ENCODE results near the gene HACD2. TPM values are rescaled to one million over a fixed set of nuclear protein-coding genes. Genes with fewer than 3 reads are reported as not detected.
"Not testable (repeated sequence)": the region's sequence is repeated elsewhere in the genome, so short reads cannot be mapped to it uniquely, and the experiment has no call there.

The HACD2 gene
- total RNA-seq, 2 experiments from 2014 or later: 25.9 TPM

GRCh38 chr3:123622766-123623165 lies 37.9 kb upstream of the HACD2 start:
- no peaks in the 10 kb centered on the region for H3K27me3 Mint-ChIP-seq (ENCODE audit: low read depth)
- DNase-seq: no peak
- H3K4me1 Mint-ChIP-seq (ENCODE audit: low read depth): no peaks in the 10 kb centered on the region
- intact Hi-C loops (cut with micrococcal nuclease): no loop called here
- no peaks in the 10 kb centered on the region for H3K9me3 Mint-ChIP-seq
- no peak overlapping the region for H3K4me3 Mint-ChIP-seq
- H3K27ac Mint-ChIP-seq: no peak overlapping the region
- CTCF ChIA-PET: interaction anchor here (1.6 kb wide), 2 partner anchors 10 to 30 kb away, joined by 5 read pairs; no protein-coding TSS in a partner anchor
- no peaks in the 10 kb centered on the region for H3K36me3 Mint-ChIP-seq (ENCODE audit: low read depth)

- no peak overlapping the region for H3K4me3 Mint-ChIP-seq
- H3K4me1 Mint-ChIP-seq (ENCODE audit: low read depth): no peaks in the 10 kb centered on the region
- CTCF ChIA-PET: interaction anchor here (1.6 kb wide), 1 partner anchor 31 kb away, joined by 5 read pairs; no protein-coding TSS in a partner anchor
- no peaks in the 10 kb centered on the region for H3K9me3 Mint-ChIP-seq
- H3K27me3 Mint-ChIP-seq (ENCODE audit: low read depth): no peaks in the 10 kb centered on the region
- intact Hi-C loops (cut with micrococcal nuclease): no loop called here
- no peak for DNase-seq
- H3K36me3 Mint-ChIP-seq (ENCODE audit: low read depth): no peaks in the 10 kb centered on the region
- no peak overlapping the region for H3K27ac Mint-ChIP-seq
Measured at GRCh38 chr3:123621850-123622189, 37.0 kb upstream of the HACD2 start.

- intact Hi-C loops (cut with micrococcal nuclease): no loop called here
- no peak overlapping the region for H3K4me3 Mint-ChIP-seq
- no peaks in the 10 kb centered on the region for H3K4me1 Mint-ChIP-seq (ENCODE audit: low read depth)
- H3K27me3 Mint-ChIP-seq (ENCODE audit: low read depth): no peaks in the 10 kb centered on the region
- H3K9me3 Mint-ChIP-seq: no peaks in the 10 kb centered on the region
- CTCF ChIA-PET: interaction anchor here (1.6 kb wide), 1 partner anchor 31 kb away, joined by 5 read pairs; no protein-coding TSS in a partner anchor
- H3K27ac Mint-ChIP-seq: no peak overlapping the region
- no peak for DNase-seq
- no peaks in the 10 kb centered on the region for H3K36me3 Mint-ChIP-seq (ENCODE audit: low read depth)
Measured at GRCh38 chr3:123621186-123621849, 36.5 kb upstream of the HACD2 start.

- H3K36me3 Mint-ChIP-seq (ENCODE audit: low read depth): no peaks in the 10 kb centered on the region
- H3K4me1 Mint-ChIP-seq (ENCODE audit: low read depth): no peaks in the 10 kb centered on the region
- no peak overlapping the region for H3K4me3 Mint-ChIP-seq
- H3K9me3 Mint-ChIP-seq: no peaks in the 10 kb centered on the region
- intact Hi-C loops (cut with micrococcal nuclease): no loop called here
- H3K27me3 Mint-ChIP-seq (ENCODE audit: low read depth): no peaks in the 10 kb centered on the region
- DNase-seq: no peak
- CTCF ChIA-PET: interaction anchor here (0.7 to 1.0 kb wide), 2 partner anchors 362 to 853 kb away, joined by 3 to 4 read pairs; no protein-coding TSS in a partner anchor
- no peak overlapping the region for H3K27ac Mint-ChIP-seq
Measured at GRCh38 chr3:123620343-123620742, 35.5 kb upstream of the HACD2 start.

GRCh38 chr3:123618768-123619484 lies 34.1 kb upstream of the HACD2 start:
- CTCF ChIA-PET: interaction anchor here (0.5 to 1.2 kb wide), 2 partner anchors 24 to 36 kb away, joined by 4 read pairs; no protein-coding TSS in a partner anchor
- Mint-ChIP-seq H3K4me1 (ENCODE audit: low read depth) (no peaks in the 10 kb centered on the region), H3K36me3 (ENCODE audit: low read depth) (peaks cover 2% of the 10 kb centered on the region), H3K27ac (no peak overlapping the region), H3K4me3 (no peak overlapping the region), H3K9me3 (no peaks in the 10 kb centered on the region), H3K27me3 (ENCODE audit: low read depth) (no peaks in the 10 kb centered on the region)
- no peak for DNase-seq
- intact Hi-C loops (cut with micrococcal nuclease): no loop called here

GRCh38 chr3:123618076-123618708 lies 33.3 kb upstream of the HACD2 start:
- CTCF ChIA-PET: interaction anchor here (0.5 to 1.2 kb wide), 3 partner anchors 25 to 164 kb away, joined by 3 to 4 read pairs (median 4); no protein-coding TSS in a partner anchor
- no peak for DNase-seq
- Mint-ChIP-seq H3K4me3 (no peak overlapping the region), H3K27me3 (ENCODE audit: low read depth) (no peaks in the 10 kb centered on the region), H3K27ac (no peak overlapping the region), H3K9me3 (no peaks in the 10 kb centered on the region), H3K36me3 (ENCODE audit: low read depth) (peaks cover 2% of the 10 kb centered on the region), H3K4me1 (ENCODE audit: low read depth) (no peaks in the 10 kb centered on the region)
- intact Hi-C loops (cut with micrococcal nuclease): no loop called here

- Mint-ChIP-seq H3K4me3 (no peak overlapping the region), H3K27ac (no peak overlapping the region), H3K27me3 (ENCODE audit: low read depth) (no peaks in the 10 kb centered on the region), H3K4me1 (ENCODE audit: low read depth) (no peaks in the 10 kb centered on the region), H3K36me3 (ENCODE audit: low read depth) (peaks cover 4% of the 10 kb centered on the region), H3K9me3 (no peaks in the 10 kb centered on the region)
- CTCF ChIA-PET: no interaction called here
- no peak for DNase-seq
- intact Hi-C loops (cut with micrococcal nuclease): no loop called here
Measured at GRCh38 chr3:123616593-123616992, 31.7 kb upstream of the HACD2 start.

- intact Hi-C loops (cut with micrococcal nuclease): no loop called here
- H3K36me3 Mint-ChIP-seq (ENCODE audit: low read depth): peaks cover 7% of the 10 kb centered on the region
- CTCF ChIA-PET: interaction anchor here (1.9 kb wide), 1 partner anchor 10 kb away, joined by 5 read pairs; no protein-coding TSS in a partner anchor
- H3K4me3 Mint-ChIP-seq: no peak overlapping the region
- H3K9me3 Mint-ChIP-seq: no peaks in the 10 kb centered on the region
- H3K27me3 Mint-ChIP-seq (ENCODE audit: low read depth): no peaks in the 10 kb centered on the region
- no peaks in the 10 kb centered on the region for H3K4me1 Mint-ChIP-seq (ENCODE audit: low read depth)
- no peak overlapping the region for H3K27ac Mint-ChIP-seq
- DNase-seq: no peak
Measured at GRCh38 chr3:123613543-123613942, 28.7 kb upstream of the HACD2 start.

- intact Hi-C loops (cut with micrococcal nuclease); H3K4me3 Mint-ChIP-seq; H3K9me3 Mint-ChIP-seq; H3K27ac Mint-ChIP-seq; H3K4me1 Mint-ChIP-seq (ENCODE audit: low read depth); DNase-seq; H3K27me3 Mint-ChIP-seq (ENCODE audit: low read depth): not testable (repeated sequence)
- CTCF ChIA-PET: interaction anchor here (0.8 kb wide), 1 partner anchor 10 kb away, joined by 3 read pairs; no protein-coding TSS in a partner anchor
- peaks cover 11% of the 10 kb centered on the region for H3K36me3 Mint-ChIP-seq (ENCODE audit: low read depth)
Measured at GRCh38 chr3:123611674-123612073, 26.8 kb upstream of the HACD2 start.

GRCh38 chr3:123611082-123611481 lies 26.2 kb upstream of the HACD2 start:
- no peak for DNase-seq
- Mint-ChIP-seq H3K4me3 (no peak overlapping the region), H3K9me3 (no peaks in the 10 kb centered on the region), H3K27me3 (ENCODE audit: low read depth) (no peaks in the 10 kb centered on the region), H3K4me1 (ENCODE audit: low read depth) (peaks cover 3% of the 10 kb centered on the region), H3K36me3 (ENCODE audit: low read depth) (peaks cover 11% of the 10 kb centered on the region), H3K27ac (no peak overlapping the region)
- intact Hi-C loops (cut with micrococcal nuclease): no loop called here
- CTCF ChIA-PET: no interaction called here

- Mint-ChIP-seq H3K36me3 (ENCODE audit: low read depth) (peaks cover 11% of the 10 kb centered on the region), H3K4me3 (no peak overlapping the region), H3K9me3 (no peaks in the 10 kb centered on the region), H3K4me1 (ENCODE audit: low read depth) (peaks cover 5% of the 10 kb centered on the region), H3K27ac (no peak overlapping the region), H3K27me3 (ENCODE audit: low read depth) (no peaks in the 10 kb centered on the region)
- CTCF ChIA-PET: no interaction called here
- intact Hi-C loops (cut with micrococcal nuclease): no loop called here
- no peak for DNase-seq
Measured at GRCh38 chr3:123610331-123610730, 25.5 kb upstream of the HACD2 start.

GRCh38 chr3:123609063-123609462 lies 24.2 kb upstream of the HACD2 start:
- intact Hi-C loops (cut with micrococcal nuclease): no loop called here
- Mint-ChIP-seq H3K9me3 (no peaks in the 10 kb centered on the region), H3K36me3 (ENCODE audit: low read depth) (peaks cover 10% of the 10 kb centered on the region), H3K27me3 (ENCODE audit: low read depth) (no peaks in the 10 kb centered on the region), H3K4me3 (no peak overlapping the region), H3K27ac (no peak overlapping the region), H3K4me1 (ENCODE audit: low read depth) (peaks cover 11% of the 10 kb centered on the region)
- CTCF ChIA-PET: interaction anchor here (1.0 kb wide), 2 partner anchors 34 to 115 kb away, joined by 3 read pairs; no protein-coding TSS in a partner anchor
- DNase-seq: no peak
